Liver (tissue), 3 donors: Measurements from ENCODE around the gene FUT9.

ENCODE experiments used
- EGR1 ChIP-seq, 2 donors: IDR thresholded peaks; 2 replicates each; pipeline ENCODE4 v1.6.1; 2016 to 2018; ENCODE audit warnings: antibody characterized with exemption in 2 of 2, low read depth in 2 of 2
- FOXA1 ChIP-seq: IDR thresholded peaks from 2 replicates; pipeline ENCODE4 v1.6.1; 2016; ENCODE audit warnings: antibody characterized with exemption
- GABPA ChIP-seq, 2 donors: IDR thresholded peaks in 1 of 2; conservative IDR thresholded peaks in 1 of 2; 2 replicates each; pipeline ENCODE4 v1.6.1; 2016; ENCODE audit warnings: antibody characterized with exemption in 2 of 2, mild to moderate bottlenecking in 1 of 2, moderate library complexity in 1 of 2
- JUND ChIP-seq, 2 donors: IDR thresholded peaks; 2 replicates each; pipeline ENCODE4 v1.6.1; 2016; ENCODE audit warnings: antibody characterized with exemption in 2 of 2
- RAD21 ChIP-seq, 2 donors: IDR thresholded peaks; 2 replicates each; pipeline ENCODE4 v1.6.1; 2016; ENCODE audit warnings: antibody characterized with exemption in 2 of 2, mild to moderate bottlenecking in 2 of 2
- TAF1 ChIP-seq: conservative IDR thresholded peaks from 2 replicates; pipeline ENCODE4 v1.6.1; 2016; ENCODE audit warnings: antibody characterized with exemption, mild to moderate bottlenecking
- YY1 ChIP-seq: IDR thresholded peaks from 2 replicates; pipeline ENCODE4 v1.6.1; 2016; ENCODE audit warnings: antibody characterized with exemption, mild to moderate bottlenecking
- TF ChIP-seq, protein P1 (sequence below): fragments of 150-350 bp; IDR thresholded peaks from 2 replicates; pipeline ENCODE4 v1.5.1; 2017; ENCODE audit warnings: improper control_type of control experiment, low read depth, low read length; ENCODE audit not compliant: missing input control
- TF ChIP-seq, protein P2 (sequence below): IDR thresholded peaks from 2 replicates; pipeline ENCODE4 v1.6.1; 2016; ENCODE audit warnings: antibody characterized with exemption
- donor health status: healthy.
- donor health status: healthy.

DNA sequence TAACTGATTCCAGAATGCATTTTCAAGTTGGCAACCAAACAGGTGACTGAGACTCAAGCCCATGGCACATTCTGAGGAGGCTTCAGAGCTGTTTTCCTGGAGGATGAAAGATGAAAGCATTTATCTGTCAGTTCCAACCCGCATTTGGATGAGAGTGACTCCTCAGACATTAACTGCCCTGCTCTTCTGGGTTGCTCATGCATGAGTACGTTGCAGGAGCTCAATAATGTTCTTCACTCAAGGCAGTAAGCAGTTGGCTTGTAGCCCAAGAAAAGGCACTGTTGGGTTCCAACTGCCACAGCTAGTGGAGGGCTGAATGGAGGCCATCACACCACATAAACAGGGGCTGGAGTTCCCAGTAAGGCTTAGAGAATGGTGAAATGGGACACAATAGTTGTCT is 155.3 kb downstream of the FUT9 start:
- TF ChIP-seq JUND (IDR thresholded peaks at IDR 0.05) (no peak), GABPA (IDR thresholded peaks at IDR 0.05 in 1 of 2, conservative IDR thresholded peaks at IDR 0.05 in 1 of 2) (no peak), RAD21 (IDR thresholded peaks at IDR 0.05) (no peak), YY1 (no peak), EGR1 (IDR thresholded peaks at IDR 0.05; ENCODE audit: low read depth in 2 of 2) (no peak), TAF1 (no peak), FOXA1 (no peak)
- TF ChIP-seq, protein P1, sequence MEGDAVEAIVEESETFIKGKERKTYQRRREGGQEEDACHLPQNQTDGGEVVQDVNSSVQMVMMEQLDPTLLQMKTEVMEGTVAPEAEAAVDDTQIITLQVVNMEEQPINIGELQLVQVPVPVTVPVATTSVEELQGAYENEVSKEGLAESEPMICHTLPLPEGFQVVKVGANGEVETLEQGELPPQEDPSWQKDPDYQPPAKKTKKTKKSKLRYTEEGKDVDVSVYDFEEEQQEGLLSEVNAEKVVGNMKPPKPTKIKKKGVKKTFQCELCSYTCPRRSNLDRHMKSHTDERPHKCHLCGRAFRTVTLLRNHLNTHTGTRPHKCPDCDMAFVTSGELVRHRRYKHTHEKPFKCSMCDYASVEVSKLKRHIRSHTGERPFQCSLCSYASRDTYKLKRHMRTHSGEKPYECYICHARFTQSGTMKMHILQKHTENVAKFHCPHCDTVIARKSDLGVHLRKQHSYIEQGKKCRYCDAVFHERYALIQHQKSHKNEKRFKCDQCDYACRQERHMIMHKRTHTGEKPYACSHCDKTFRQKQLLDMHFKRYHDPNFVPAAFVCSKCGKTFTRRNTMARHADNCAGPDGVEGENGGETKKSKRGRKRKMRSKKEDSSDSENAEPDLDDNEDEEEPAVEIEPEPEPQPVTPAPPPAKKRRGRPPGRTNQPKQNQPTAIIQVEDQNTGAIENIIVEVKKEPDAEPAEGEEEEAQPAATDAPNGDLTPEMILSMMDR: no peak
- TF ChIP-seq, protein P2, sequence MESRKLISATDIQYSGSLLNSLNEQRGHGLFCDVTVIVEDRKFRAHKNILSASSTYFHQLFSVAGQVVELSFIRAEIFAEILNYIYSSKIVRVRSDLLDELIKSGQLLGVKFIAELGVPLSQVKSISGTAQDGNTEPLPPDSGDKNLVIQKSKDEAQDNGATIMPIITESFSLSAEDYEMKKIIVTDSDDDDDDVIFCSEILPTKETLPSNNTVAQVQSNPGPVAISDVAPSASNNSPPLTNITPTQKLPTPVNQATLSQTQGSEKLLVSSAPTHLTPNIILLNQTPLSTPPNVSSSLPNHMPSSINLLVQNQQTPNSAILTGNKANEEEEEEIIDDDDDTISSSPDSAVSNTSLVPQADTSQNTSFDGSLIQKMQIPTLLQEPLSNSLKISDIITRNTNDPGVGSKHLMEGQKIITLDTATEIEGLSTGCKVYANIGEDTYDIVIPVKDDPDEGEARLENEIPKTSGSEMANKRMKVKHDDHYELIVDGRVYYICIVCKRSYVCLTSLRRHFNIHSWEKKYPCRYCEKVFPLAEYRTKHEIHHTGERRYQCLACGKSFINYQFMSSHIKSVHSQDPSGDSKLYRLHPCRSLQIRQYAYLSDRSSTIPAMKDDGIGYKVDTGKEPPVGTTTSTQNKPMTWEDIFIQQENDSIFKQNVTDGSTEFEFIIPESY: no peak
